ENCODE data around the gene TOP3B.

TOP3B gene, protein sequence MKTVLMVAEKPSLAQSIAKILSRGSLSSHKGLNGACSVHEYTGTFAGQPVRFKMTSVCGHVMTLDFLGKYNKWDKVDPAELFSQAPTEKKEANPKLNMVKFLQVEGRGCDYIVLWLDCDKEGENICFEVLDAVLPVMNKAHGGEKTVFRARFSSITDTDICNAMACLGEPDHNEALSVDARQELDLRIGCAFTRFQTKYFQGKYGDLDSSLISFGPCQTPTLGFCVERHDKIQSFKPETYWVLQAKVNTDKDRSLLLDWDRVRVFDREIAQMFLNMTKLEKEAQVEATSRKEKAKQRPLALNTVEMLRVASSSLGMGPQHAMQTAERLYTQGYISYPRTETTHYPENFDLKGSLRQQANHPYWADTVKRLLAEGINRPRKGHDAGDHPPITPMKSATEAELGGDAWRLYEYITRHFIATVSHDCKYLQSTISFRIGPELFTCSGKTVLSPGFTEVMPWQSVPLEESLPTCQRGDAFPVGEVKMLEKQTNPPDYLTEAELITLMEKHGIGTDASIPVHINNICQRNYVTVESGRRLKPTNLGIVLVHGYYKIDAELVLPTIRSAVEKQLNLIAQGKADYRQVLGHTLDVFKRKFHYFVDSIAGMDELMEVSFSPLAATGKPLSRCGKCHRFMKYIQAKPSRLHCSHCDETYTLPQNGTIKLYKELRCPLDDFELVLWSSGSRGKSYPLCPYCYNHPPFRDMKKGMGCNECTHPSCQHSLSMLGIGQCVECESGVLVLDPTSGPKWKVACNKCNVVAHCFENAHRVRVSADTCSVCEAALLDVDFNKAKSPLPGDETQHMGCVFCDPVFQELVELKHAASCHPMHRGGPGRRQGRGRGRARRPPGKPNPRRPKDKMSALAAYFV

GRCh38 chr22:21982338-21982965 lies at the start of gene TOP3B:
Gene TOP3B, minus strand, starts transcription at chr22:21982787. Its CDS starts 7,078 bp downstream, at chr22:21975709.
- TF ChIP-seq GATA3 (IDR thresholded peaks at IDR 0.05; ENCODE audit: low read depth, low read length) (no peak), GATA2 (IDR thresholded peaks at IDR 0.05; ENCODE audit: low read depth, low read length) (0 out of 2 replicates have a peak, but pooled peaks have one; percentile 14)

GRCh38 chr22:22031183-22031945 lies 48.8 kb upstream of the TOP3B start:
- no peak for TF ChIP-seq GATA3 (IDR thresholded peaks at IDR 0.05; ENCODE audit: low read depth, low read length)
- no peak for TF ChIP-seq GATA2 (IDR thresholded peaks at IDR 0.05; ENCODE audit: low read depth, low read length)

- no peak for TF ChIP-seq GATA2 (IDR thresholded peaks at IDR 0.05; ENCODE audit: low read depth, low read length)
- TF ChIP-seq GATA3 (IDR thresholded peaks at IDR 0.05; ENCODE audit: low read depth, low read length), result no peak
Observed at GRCh38 chr22:22030493-22031182, 48.1 kb upstream of the TOP3B start.

DNA sequence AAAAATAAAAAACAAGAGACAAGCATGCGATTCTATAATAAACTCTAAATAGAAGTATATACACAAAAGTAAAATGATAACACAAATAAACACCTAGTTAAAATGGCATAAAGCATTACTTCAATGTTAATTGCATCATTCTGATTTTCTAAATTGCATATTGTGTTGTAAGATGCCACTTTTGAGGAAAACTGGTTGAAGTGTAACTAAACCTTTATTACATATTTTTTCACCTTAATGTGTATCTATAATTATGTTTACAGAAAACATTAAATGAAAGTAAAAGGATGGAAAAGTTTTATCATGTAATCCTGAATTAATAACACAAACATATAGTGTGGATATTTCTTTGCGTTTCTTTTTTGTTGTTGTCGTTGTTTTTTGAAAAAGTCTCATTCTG lies 45.4 kb upstream of the TOP3B start:
- TF ChIP-seq GATA2 (IDR thresholded peaks at IDR 0.05; ENCODE audit: low read depth, low read length), result no peak
- no peak for TF ChIP-seq GATA3 (IDR thresholded peaks at IDR 0.05; ENCODE audit: low read depth, low read length)

GRCh38 chr22:22026157-22026831 lies 43.7 kb upstream of the TOP3B start:
- no peak for TF ChIP-seq GATA2 (IDR thresholded peaks at IDR 0.05; ENCODE audit: low read depth, low read length)
- no peak for TF ChIP-seq GATA3 (IDR thresholded peaks at IDR 0.05; ENCODE audit: low read depth, low read length)

- TF ChIP-seq GATA3 (IDR thresholded peaks at IDR 0.05; ENCODE audit: low read depth, low read length) (no peak), GATA2 (IDR thresholded peaks at IDR 0.05; ENCODE audit: low read depth, low read length) (no peak)
Observed at GRCh38 chr22:22025320-22026156, 43.0 kb upstream of the TOP3B start.

DNA sequence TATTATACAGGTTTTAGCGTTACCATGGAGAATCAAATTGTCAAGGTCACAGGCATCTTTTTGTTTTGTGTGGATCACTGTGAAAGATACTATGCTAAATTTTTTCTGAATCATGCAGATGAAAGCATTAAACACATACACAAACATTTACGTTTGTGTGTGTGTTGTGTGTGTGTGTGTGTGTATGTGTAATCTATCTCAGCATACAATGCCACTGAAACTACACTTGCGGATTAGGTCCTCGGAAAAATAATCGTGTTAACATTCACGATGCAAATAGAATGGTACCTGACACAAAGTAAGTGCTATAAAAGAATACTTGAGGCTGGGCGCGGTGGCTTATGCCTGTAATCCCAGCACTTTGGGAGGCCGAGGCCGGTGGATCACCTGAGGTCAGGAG lies 41.9 kb upstream of the TOP3B start:
- TF ChIP-seq GATA2 (IDR thresholded peaks at IDR 0.05; ENCODE audit: low read depth, low read length), result no peak
- TF ChIP-seq GATA3 (IDR thresholded peaks at IDR 0.05; ENCODE audit: low read depth, low read length), result no peak

GRCh38 chr22:22023581-22024137 lies 41.1 kb upstream of the TOP3B start:
- TF ChIP-seq GATA2 (IDR thresholded peaks at IDR 0.05; ENCODE audit: low read depth, low read length) (no peak), GATA3 (IDR thresholded peaks at IDR 0.05; ENCODE audit: low read depth, low read length) (no peak)

DNA sequence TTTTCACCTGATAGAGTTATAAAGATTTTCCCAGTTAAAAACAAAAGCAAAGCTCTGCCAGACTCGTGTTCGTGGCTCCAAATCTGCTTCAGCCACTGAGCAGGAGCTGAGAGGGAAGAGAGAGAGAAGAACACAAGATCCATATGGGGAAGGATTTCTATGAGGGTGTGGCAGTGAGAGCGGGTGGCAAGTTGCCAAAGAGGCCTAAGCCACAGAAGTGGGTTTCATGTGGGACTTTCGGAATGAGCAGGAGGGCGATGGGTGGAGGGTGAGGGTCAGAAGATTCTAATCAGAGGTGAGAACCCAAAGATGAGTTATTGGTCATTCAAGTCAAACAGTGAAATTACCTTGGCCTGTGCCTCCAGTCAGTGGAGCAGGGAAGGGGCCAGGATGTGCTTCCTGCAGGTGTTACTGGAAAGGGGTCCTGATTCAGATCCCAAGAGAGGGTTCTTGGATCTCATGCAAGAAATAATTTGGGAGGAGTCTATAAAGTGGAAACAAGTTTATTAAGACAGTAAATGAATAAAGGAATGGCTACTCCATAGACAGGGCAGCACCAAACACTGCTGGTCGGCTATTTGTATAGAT lies 40.5 kb upstream of the TOP3B start:
- TF ChIP-seq GATA3 (IDR thresholded peaks at IDR 0.05; ENCODE audit: low read depth, low read length), result no peak
- no peak for TF ChIP-seq GATA2 (IDR thresholded peaks at IDR 0.05; ENCODE audit: low read depth, low read length)

GRCh38 chr22:22022255-22022840 lies 39.8 kb upstream of the TOP3B start:
- TF ChIP-seq GATA2 (IDR thresholded peaks at IDR 0.05; ENCODE audit: low read depth, low read length), result no peak
- TF ChIP-seq GATA3 (IDR thresholded peaks at IDR 0.05; ENCODE audit: low read depth, low read length), result no peak
